GM18951 (cell line): ENCODE measurements around the gene SPRR3.

ENCODE experiments used
- POLR2A ChIP-seq: IDR thresholded peaks from 4 replicates; pipeline ENCODE4 v1.6.1; 2011; ENCODE audit warnings: mild to moderate bottlenecking; ENCODE audit not compliant: insufficient read length, insufficient read depth; ENCODE audit errors: extremely low read depth
- in situ Hi-C: fragments of 300-500 bp; cut with MboI; formaldehyde crosslinking; loops from one replicate; pipeline ENCODE4 v1.12.0; 2022; ENCODE audit warnings: low sequenced_read_pairs, mixed read lengths, inconsistent platforms; ENCODE audit not compliant: unreplicated experiment

The SPRR3 gene

GRCh38 chr1:153040950-153041631 is 39.5 kb downstream of the SPRR3 start, which contains the start of gene SPRR2D:
TSS of gene SPRR2D (minus strand) at chr1:153041120. CDS start at chr1:153040346, 774 bp downstream.
- TF ChIP-seq POLR2A, result no peak
- in situ Hi-C loops, result no loop called here

- no peak for TF ChIP-seq POLR2A
- in situ Hi-C loops, result no loop called here
These were observed 47.7 kb downstream of the SPRR3 start for GRCh38 chr1:153049211-153049610.
